GM12878 (cell line): ENCODE data around the gene OSBPL3. TPM values are rescaled to one million over a fixed set of nuclear protein-coding genes. Genes with fewer than 3 reads are reported as not detected.

Source experiments
- ATAC-seq: fragments of 200-7000 bp; cut with Tn5 transposase; 3 replicates; pipeline ENCODE4 v1.9.1; 2020; ENCODE audit warnings: mild to moderate bottlenecking, moderate library complexity
- BruUV-seq: library from RNA; stranded (reverse); fragments of 400-500 nt; replicated peaks from 2 replicates; lab custom pipeline; 2021; lab: Mats Ljungman, UMichigan
- CTCF ChIA-PET: fragments of 300-600 bp; sonication (Branson Sonifier 250); formaldehyde crosslinking; extraction: SDS; loops from one replicate; lab custom pipeline; 2021; ENCODE audit warnings: inconsistent platforms; lab: Yijun Ruan, JAX
- POLR2A ChIA-PET: fragments of 350-600 bp; formaldehyde crosslinking; extraction: SDS; loops from one replicate; lab custom pipeline; 2021; ENCODE audit warnings: inconsistent platforms; lab: Charles Lee
- RAD21 ChIA-PET: fragments of 300-600 bp; sonication (Branson Sonifier 250); formaldehyde crosslinking; loops from one replicate; lab custom pipeline; 2023; ENCODE audit warnings: antibody characterized with exemption; ENCODE audit not compliant: unreplicated experiment; lab: Charles Lee
- SMC1A ChIA-PET: fragments of 300-600 bp; sonication (Branson Sonifier 250); formaldehyde crosslinking; loops from one replicate; lab custom pipeline; 2023; ENCODE audit not compliant: unreplicated experiment, uncharacterized antibody; lab: Charles Lee
- DNase-seq: peaks from one replicate; pipeline ENCODE4 v3.0.0-alpha.2; 2011; ENCODE audit warnings: low read depth, low spot score
- FAIRE-seq: peaks from 3 replicates; lab custom pipeline; 2011; peaks lifted over from hg19 to GRCh38; lab: Jason Lieb, UNC
- H2AFZ ChIP-seq: 2 replicates; pipeline ENCODE4 v1.6.0; 2011; ENCODE audit warnings: low read depth, low read length, control low read depth; ENCODE audit not compliant: control insufficient read depth
- H3K27ac ChIP-seq: 2 replicates; pipeline ENCODE4 v1.5.1; 2011; ENCODE audit warnings: control low read depth; ENCODE audit not compliant: control insufficient read depth, insufficient read depth
- H3K27me3 ChIP-seq, 2 experiments: replicated peaks in 1 of 2; 2 replicates each; pipeline versions ENCODE4 v1.6.0 to v1.6.1; 2011; ENCODE audit warnings: low read length in 1 of 2; ENCODE audit not compliant: control insufficient read depth in 2 of 2, insufficient read depth in 2 of 2
- H3K36me3 ChIP-seq, 2 experiments: 2 replicates each; pipeline ENCODE4 v1.5.1; 2011; ENCODE audit warnings: low read length in 1 of 2; ENCODE audit not compliant: control insufficient read depth in 2 of 2, insufficient read depth in 2 of 2
- H3K4me1 ChIP-seq: 2 replicates; pipeline ENCODE4 v1.6.1; 2011; ENCODE audit warnings: mild to moderate bottlenecking, low read length, moderate library complexity, mixed read lengths; ENCODE audit not compliant: control insufficient read depth, insufficient read depth
- H3K4me2 ChIP-seq: 2 replicates; pipeline ENCODE4 v1.6.0; 2011; ENCODE audit warnings: control low read depth; ENCODE audit not compliant: control insufficient read depth, insufficient read depth
- H3K4me3 ChIP-seq: fragments of 200-600 bp; sonication (generic); 2 replicates; pipeline ENCODE4 v1.5.1; 2016
- H3K79me2 ChIP-seq: 2 replicates; pipeline ENCODE4 v1.6.0; 2011; ENCODE audit warnings: low read length; ENCODE audit not compliant: control insufficient read depth, insufficient read depth
- H3K9ac ChIP-seq: 2 replicates; pipeline ENCODE4 v1.8.0; 2011; ENCODE audit warnings: low read length, control low read depth, mixed read lengths; ENCODE audit not compliant: control insufficient read depth, insufficient read depth
- H3K9me3 ChIP-seq: replicated peaks from 3 replicates; pipeline ENCODE4 v1.5.1; 2011; ENCODE audit warnings: mild to moderate bottlenecking, low read length; ENCODE audit not compliant: control insufficient read depth, insufficient read depth
- H4K20me1 ChIP-seq: 2 replicates; pipeline ENCODE4 v1.6.0; 2011; ENCODE audit not compliant: control insufficient read depth, insufficient read depth
- BCL3 ChIP-seq: IDR thresholded peaks from 2 replicates; pipeline ENCODE4 v1.6.1; 2011; ENCODE audit warnings: borderline replicate concordance, low read depth, mild to moderate bottlenecking, moderate library complexity, low read length; ENCODE audit not compliant: insufficient read depth, poor library complexity, severe bottlenecking
- BHLHE40 ChIP-seq, 2 experiments: fragments of 450-650 bp in 1 of 2; IDR thresholded peaks; 2 replicates each; pipeline ENCODE4 v1.6.1; 2011 to 2017; ENCODE audit warnings: low read depth in 2 of 2, borderline replicate concordance in 1 of 2, improper control_type of control experiment in 1 of 2, low read length in 1 of 2, mild to moderate bottlenecking in 1 of 2
- ELK1 ChIP-seq: IDR thresholded peaks from 2 replicates; pipeline ENCODE4 v1.6.1; 2012; ENCODE audit warnings: low read depth, low read length, improper control_type of control experiment
- HDAC6 ChIP-seq: fragments of 200-600 bp; sonication (generic); IDR thresholded peaks from one replicate; pipeline ENCODE4 v1.8.0; 2017; ENCODE audit warnings: antibody characterized with exemption; ENCODE audit not compliant: unreplicated experiment
- HDGF ChIP-seq: fragments of 450-650 bp; IDR thresholded peaks from 2 replicates; pipeline ENCODE4 v1.6.1; 2016; ENCODE audit warnings: antibody characterized with exemption
- JUND ChIP-seq: IDR thresholded peaks from 2 replicates; pipeline ENCODE4 v1.6.1; 2012; ENCODE audit warnings: low read depth, mild to moderate bottlenecking, low read length, improper control_type of control experiment, moderate library complexity
- MTA3 ChIP-seq: IDR thresholded peaks from 2 replicates; pipeline ENCODE4 v1.6.1; 2012; ENCODE audit warnings: low read length, inconsistent platforms, borderline replicate concordance
- NBN ChIP-seq: fragments of 450-650 bp; IDR thresholded peaks from 2 replicates; pipeline ENCODE4 v1.6.1; 2016
- RBBP5 ChIP-seq: fragments of 200-600 bp; sonication (generic); conservative IDR thresholded peaks from 2 replicates; pipeline ENCODE4 v1.6.1; 2016
- SIN3A ChIP-seq: IDR thresholded peaks from 2 replicates; pipeline ENCODE4 v1.6.1; 2012; ENCODE audit warnings: low read depth, low read length, improper control_type of control experiment
- STAT1 ChIP-seq: fragments of 450-650 bp; conservative IDR thresholded peaks from 2 replicates; pipeline ENCODE4 v1.6.1; 2014; ENCODE audit warnings: antibody characterized with exemption, mild to moderate bottlenecking
- TBL1XR1 ChIP-seq: IDR thresholded peaks from 2 replicates; pipeline ENCODE4 v1.6.1; 2012; ENCODE audit warnings: low read depth, low read length, improper control_type of control experiment
- ZNF217 ChIP-seq: fragments of 450-650 bp; IDR thresholded peaks from 2 replicates; pipeline ENCODE4 v1.6.1; 2017; ENCODE audit warnings: antibody characterized with exemption, mild to moderate bottlenecking
- WGBS: methylation state at CpG from one replicate; pipeline ENCODE4 v1.1.6; 2016; ENCODE audit warnings: low lambda C conversion rate; ENCODE audit not compliant: insufficient replicate concordance, insufficient coverage; ENCODE audit errors: missing lambda C conversion rate; 5-methylcytosine and 5-hydroxymethylcytosine counted together
- in situ Hi-C: fragments of 300-500 bp; cut with MboI; formaldehyde crosslinking; loops from 9 replicates; pipeline ENCODE4 v1.14.3; 2018; ENCODE audit warnings: mixed read lengths
- intact Hi-C: fragments of 100-400 bp; cut with micrococcal nuclease; formaldehyde crosslinking; loops from one replicate; pipeline ENCODE4 v1.14.2; 2022; ENCODE audit not compliant: unreplicated experiment
- polyA plus RNA-seq, 11 experiments: library from polyadenylated mRNA; depleted of rRNA in 4 of 11; unstranded in 6 of 11; stranded (reverse) in 5 of 11; fragments of >200 nt; fragmentation: Nextera tagmentation in 4 of 11; fragmentation: Illumina TruSeq in 1 of 11; extraction: Ambion mirVana in 4 of 11; extraction: Trizol in 1 of 11; gene quantifications; 1 replicate in 1 of 11; 2 replicates in 10 of 11; pipeline versions ENCODE4 v1.2.1 to v1.2.3, GENCODE V29; 2011 to 2016; ENCODE audit warnings: inconsistent platforms in 2 of 11, missing spikeins in 2 of 11, low read depth in 1 of 11
- total RNA-seq, 4 experiments: library from RNA; depleted of rRNA in 3 of 4; stranded (reverse); fragments of >200 nt in 3 of 4; fragmentation: Illumina TruSeq in 1 of 4; extraction: Trizol in 1 of 4; gene quantifications; 2 replicates each; pipeline versions ENCODE4 v1.2.1 to v1.2.3, GENCODE V29; 2013 to 2021
- TF ChIP-seq, protein P1 (sequence below): IDR thresholded peaks from 2 replicates; pipeline ENCODE4 v1.6.1; 2011; ENCODE audit warnings: borderline replicate concordance, low read depth, mild to moderate bottlenecking, moderate library complexity, mixed read lengths, low read length; ENCODE audit not compliant: insufficient read depth; ENCODE audit errors: extremely low read length

OSBPL3 gene
- total and polyA plus RNA-seq, 10 of the 15 experiments (the other 5 are each of a cell fraction or from before 2014, with no cell fraction given): 6.1 to 46.6 (median 27.0) TPM

GRCh38 chr7:24889611-24890010 lies 90.4 kb downstream of the OSBPL3 start:
- ChIA-PET POLR2A (interaction anchor here (0.6 to 1.3 kb wide), 4 partner anchors 10 to 44 kb away, joined by 3 to 4 read pairs (median 4); no protein-coding TSS in a partner anchor), CTCF (interaction anchor here (0.6 to 2.3 kb wide), 5 partner anchors 9 to 90 kb away, joined by 3 to 9 read pairs (median 4); partner anchors contain the start of gene OSBPL3), RAD21 (interaction anchor here (0.8 to 1.9 kb wide), 5 partner anchors 9 to 204 kb away, joined by 3 to 5 read pairs (median 3); no protein-coding TSS in a partner anchor), SMC1A (interaction anchor here (0.6 to 13.1 kb wide), 8 partner anchors 8 to 176 kb away, joined by 3 to 102 read pairs (median 4); partner anchors contain the start of gene OSBPL3)
- no peak overlapping the region for H3K4me3 ChIP-seq
- in situ Hi-C loops (no loop called here), intact Hi-C loops (no loop called here)
- peaks cover 20% of the 10 kb centered on the region for H3K4me1 ChIP-seq
- no peak overlapping the region for H3K4me2 ChIP-seq
- H3K79me2 ChIP-seq: peaks cover 18% of the 10 kb centered on the region
- H3K9ac ChIP-seq: no peak overlapping the region
- H3K9me3 ChIP-seq: no peaks in the 10 kb centered on the region
- no peak overlapping the region for H3K27ac ChIP-seq
- H4K20me1 ChIP-seq: no peaks in the 10 kb centered on the region
- FAIRE-seq (no peak), ATAC-seq (peak; percentile 56), DNase-seq (no peak)
- no TSS peak for BruUV-seq
- H3K27me3 ChIP-seq: no peaks in the 10 kb centered on the region
- H2AFZ ChIP-seq: no peak overlapping the region
- 100% methylated on average over 1 of the region's 1 CpG for WGBS
- no peak for TF ChIP-seq NBN
- peaks cover 0 to 14% of the 10 kb centered on the region in 2 experiments; a peak in 2 of 4 replicates for H3K36me3 ChIP-seq

DNA sequence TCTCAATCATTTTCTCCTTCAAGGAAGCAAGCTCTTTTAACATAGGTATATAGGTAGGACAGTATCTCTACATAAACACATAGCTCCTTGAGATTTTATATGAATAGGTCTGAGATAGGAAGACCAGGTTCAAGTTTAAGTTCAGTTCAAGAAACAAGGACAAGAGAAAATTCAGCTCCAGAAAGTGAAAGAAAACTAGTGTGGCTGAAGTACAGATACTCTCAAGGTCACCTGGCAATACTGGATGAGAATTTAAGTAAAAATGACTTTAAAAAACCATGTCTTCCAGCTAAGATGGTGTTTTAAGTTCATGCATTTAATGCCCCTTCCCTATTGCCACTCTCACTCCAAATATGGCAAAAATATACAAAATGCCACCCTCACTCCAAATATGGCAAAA lies 91.3 kb downstream of the OSBPL3 start:
- TF ChIP-seq HDAC6 (no peak), SIN3A (no peak), ZNF217 (no peak), RBBP5 (no peak), BCL3 (no peak), JUND (no peak), HDGF (no peak), BHLHE40 (IDR thresholded peaks at IDR 0.05; ENCODE audit: borderline replicate concordance in 1 of 2, low read depth in 2 of 2, low read length in 1 of 2) (no peak), TBL1XR1 (no peak), ELK1 (no peak), STAT1 (no peak), MTA3 (no peak)
- TF ChIP-seq, protein P1, sequence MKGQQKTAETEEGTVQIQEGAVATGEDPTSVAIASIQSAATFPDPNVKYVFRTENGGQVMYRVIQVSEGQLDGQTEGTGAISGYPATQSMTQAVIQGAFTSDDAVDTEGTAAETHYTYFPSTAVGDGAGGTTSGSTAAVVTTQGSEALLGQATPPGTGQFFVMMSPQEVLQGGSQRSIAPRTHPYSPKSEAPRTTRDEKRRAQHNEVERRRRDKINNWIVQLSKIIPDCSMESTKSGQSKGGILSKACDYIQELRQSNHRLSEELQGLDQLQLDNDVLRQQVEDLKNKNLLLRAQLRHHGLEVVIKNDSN: no peak
- Histone ChIP-seq H3K4me1 (peaks cover 19% of the 10 kb centered on the region), H3K27ac (peak overlapping the region; percentile 9; the same call in 1 of the 2 replicates), H2AFZ (no peak overlapping the region), H3K9me3 (no peaks in the 10 kb centered on the region), H4K20me1 (no peaks in the 10 kb centered on the region), H3K4me2 (no peak overlapping the region), H3K36me3 (peaks cover 4 to 18% of the 10 kb centered on the region in 2 experiments; a peak in 3 of 4 replicates), H3K79me2 (peaks cover 13% of the 10 kb centered on the region), H3K9ac (no peak overlapping the region), H3K4me3 (no peak overlapping the region), H3K27me3 (no peaks in the 10 kb centered on the region)
- in situ Hi-C loops (no loop called here), intact Hi-C loops (no loop called here)
- BruUV-seq: no TSS peak
- ChIA-PET RAD21 (interaction anchor here (0.9 to 1.9 kb wide), 5 partner anchors 8 to 181 kb away, joined by 3 to 5 read pairs (median 4); no protein-coding TSS in a partner anchor), POLR2A (interaction anchor here (1.0 to 1.1 kb wide), 3 partner anchors 10 to 93 kb away, joined by 3 read pairs; no protein-coding TSS in a partner anchor), CTCF (interaction anchor here (0.7 to 2.3 kb wide), 6 partner anchors 9 to 91 kb away, joined by 3 to 10 read pairs (median 4); partner anchors contain the start of gene OSBPL3), SMC1A (interaction anchor here (0.7 to 13.1 kb wide), 8 partner anchors 10 to 177 kb away, joined by 3 to 102 read pairs (median 4); partner anchors contain the start of gene OSBPL3)
- FAIRE-seq (no peak), ATAC-seq (no peak; the same call in 2 of the 3 replicates), DNase-seq (no peak)
